H9 (cell line): ENCODE results near the gene PREX1. TPM values are rescaled to one million over a fixed set of nuclear protein-coding genes. Genes with fewer than 3 reads are reported as not detected.

ENCODE experiments used
- DNase-seq: peaks from one replicate; pipeline ENCODE4 v3.0.0-alpha.2; 2017
- H2AFZ ChIP-seq: one replicate; pipeline ENCODE4 v1.6.1; 2013; ENCODE audit warnings: mild to moderate bottlenecking, low read length, control low read depth, moderate library complexity
- H2AK5ac ChIP-seq: 2 replicates; pipeline ENCODE4 v1.6.1; 2013; ENCODE audit warnings: low read length, control low read depth, mixed read lengths; ENCODE audit not compliant: insufficient read length
- H2BK120ac ChIP-seq: one replicate; pipeline ENCODE4 v1.6.1; 2013; ENCODE audit warnings: low read depth, mild to moderate bottlenecking, low read length, control low read depth, inconsistent platforms; ENCODE audit not compliant: poor library complexity, severe bottlenecking
- H2BK12ac ChIP-seq: 2 replicates; pipeline ENCODE4 v1.6.1; 2013; ENCODE audit warnings: low read length, control low read depth, mixed read lengths, low read depth; ENCODE audit not compliant: insufficient read length
- H2BK15ac ChIP-seq: 2 replicates; pipeline ENCODE4 v1.6.1; 2013; ENCODE audit warnings: low read depth, low read length, control low read depth
- H2BK20ac ChIP-seq: one replicate; pipeline ENCODE4 v1.6.1; 2013; ENCODE audit warnings: low read depth, mild to moderate bottlenecking, low read length, control low read depth, inconsistent platforms; ENCODE audit not compliant: poor library complexity, severe bottlenecking
- H2BK5ac ChIP-seq: 2 replicates; pipeline ENCODE4 v1.6.1; 2013; ENCODE audit warnings: low read length, control low read depth, mixed read lengths; ENCODE audit not compliant: insufficient read length
- H3K14ac ChIP-seq: 2 replicates; pipeline ENCODE4 v1.6.1; 2013; ENCODE audit warnings: low read length, control low read depth; ENCODE audit not compliant: insufficient read depth
- H3K18ac ChIP-seq: 2 replicates; pipeline ENCODE4 v1.6.1; 2013; ENCODE audit warnings: low read depth, mild to moderate bottlenecking, mixed read lengths, low read length, control low read depth; ENCODE audit not compliant: insufficient read length
- H3K23ac ChIP-seq: 2 replicates; pipeline ENCODE4 v1.6.1; 2013; ENCODE audit warnings: low read length, control low read depth, mixed read lengths, low read depth; ENCODE audit not compliant: insufficient read length
- H3K23me2 ChIP-seq: 2 replicates; pipeline ENCODE4 v1.6.1; 2013; ENCODE audit warnings: low read depth, mild to moderate bottlenecking, mixed read lengths, low read length, control low read depth; ENCODE audit not compliant: insufficient read length, poor library complexity, severe bottlenecking
- H3K27ac ChIP-seq: 2 replicates; pipeline ENCODE4 v1.5.1; 2013; ENCODE audit warnings: low read length, control low read depth, mixed read lengths, low read depth; ENCODE audit not compliant: insufficient read length
- H3K27me3 ChIP-seq: 2 replicates; pipeline ENCODE4 v1.6.1; 2013; ENCODE audit warnings: low read length, control low read depth, inconsistent platforms; ENCODE audit not compliant: insufficient read depth
- H3K4ac ChIP-seq: 2 replicates; pipeline ENCODE4 v1.6.1; 2013; ENCODE audit warnings: low read depth, mild to moderate bottlenecking, control low read depth, inconsistent platforms, low read length, moderate library complexity
- H3K4me1 ChIP-seq: 2 replicates; pipeline ENCODE4 v1.6.1; 2013; ENCODE audit warnings: low read length, control low read depth, inconsistent platforms; ENCODE audit not compliant: insufficient read depth
- H3K4me2 ChIP-seq: 2 replicates; pipeline ENCODE4 v1.6.1; 2013; ENCODE audit warnings: low read length, control low read depth, mixed read lengths; ENCODE audit not compliant: insufficient read length, insufficient read depth
- H3K56ac ChIP-seq: 2 replicates; pipeline ENCODE4 v1.6.1; 2013; ENCODE audit warnings: low read depth, mild to moderate bottlenecking, mixed read lengths, low read length, control low read depth; ENCODE audit not compliant: insufficient read length
- H3K79me1 ChIP-seq: 2 replicates; pipeline ENCODE4 v1.6.1; 2013; ENCODE audit warnings: low read depth, mild to moderate bottlenecking, moderate library complexity, low read length, control low read depth, inconsistent platforms; ENCODE audit not compliant: insufficient read depth, poor library complexity, severe bottlenecking
- H3K79me2 ChIP-seq: 2 replicates; pipeline ENCODE4 v1.6.1; 2013; ENCODE audit warnings: low read length, control low read depth, inconsistent platforms; ENCODE audit not compliant: insufficient read depth
- H3K9ac ChIP-seq: 2 replicates; pipeline ENCODE4 v1.6.1; 2013; ENCODE audit warnings: low read length, control low read depth, mixed read lengths; ENCODE audit not compliant: insufficient read length; ENCODE audit errors: extremely low read depth
- H3K9me3 ChIP-seq: one replicate; pipeline ENCODE4 v1.6.1; 2013; ENCODE audit warnings: low read depth, low read length, inconsistent platforms; ENCODE audit not compliant: control insufficient read depth
- H3T11ph ChIP-seq: one replicate; pipeline ENCODE4 v1.6.1; 2013; ENCODE audit warnings: mild to moderate bottlenecking, low read length, control low read depth, inconsistent platforms
- H4K20me1 ChIP-seq: one replicate; pipeline ENCODE4 v1.6.1; 2013; ENCODE audit not compliant: control insufficient read depth, insufficient read length, insufficient read depth
- H4K5ac ChIP-seq: 2 replicates; pipeline ENCODE4 v1.6.1; 2013; ENCODE audit warnings: low read depth, mild to moderate bottlenecking, mixed read lengths, low read length, control low read depth; ENCODE audit not compliant: insufficient read length
- H4K8ac ChIP-seq: replicated peaks from 2 replicates; pipeline ENCODE4 v1.6.1; 2013; ENCODE audit warnings: low read length, control low read depth, mixed read lengths, low read depth; ENCODE audit not compliant: insufficient read length
- H4K91ac ChIP-seq: 2 replicates; pipeline ENCODE4 v1.6.1; 2013; ENCODE audit warnings: low read depth, mild to moderate bottlenecking, moderate library complexity, mixed read lengths, low read length, control low read depth; ENCODE audit not compliant: insufficient read length
- H3K27ac Mint-ChIP-seq, 3 experiments: 2 replicates in 2 of 3; 3 replicates in 1 of 3; pipeline ENCODE4 v1.8.0; 2020 to 2021; ENCODE audit warnings: mixed read lengths in 3 of 3, mild to moderate bottlenecking in 1 of 3, moderate library complexity in 1 of 3
- H3K27me3 Mint-ChIP-seq: 2 replicates; pipeline ENCODE4 v1.8.0; 2021; ENCODE audit warnings: low read depth, mild to moderate bottlenecking, moderate library complexity, mixed read lengths
- H3K36me3 Mint-ChIP-seq, 3 experiments: 2 replicates in 2 of 3; 3 replicates in 1 of 3; pipeline ENCODE4 v1.8.0; 2020 to 2021; ENCODE audit warnings: low read depth in 3 of 3, mixed read lengths in 3 of 3; ENCODE audit not compliant: insufficient read depth in 1 of 3
- H3K4me1 Mint-ChIP-seq, 2 experiments: 2 replicates each; pipeline ENCODE4 v1.8.0; 2020; ENCODE audit warnings: mixed read lengths in 2 of 2
- H3K4me3 Mint-ChIP-seq, 2 experiments: 2 replicates in 1 of 2; 3 replicates in 1 of 2; pipeline ENCODE4 v1.8.0; 2020 to 2021; ENCODE audit warnings: mild to moderate bottlenecking in 2 of 2, mixed read lengths in 2 of 2, moderate library complexity in 1 of 2
- H3K9me3 Mint-ChIP-seq, 2 experiments: 2 replicates in 1 of 2; 3 replicates in 1 of 2; pipeline ENCODE4 v1.8.0; 2020; ENCODE audit warnings: mild to moderate bottlenecking in 2 of 2, mixed read lengths in 2 of 2, moderate library complexity in 1 of 2
- WGBS: extraction: QIAGEN DNeasy Blood & Tissue Kit; methylation state at CpG from one replicate; pipeline ENCODE4 v1.1.7; 2013; ENCODE audit warnings: missing lambda C conversion rate, low lambda C conversion rate, mixed read lengths; ENCODE audit not compliant: insufficient read length; ENCODE audit errors: extremely low coverage; 5-methylcytosine and 5-hydroxymethylcytosine counted together
- total RNA-seq: library from RNA; stranded (reverse); gene quantifications from 2 replicates; pipeline ENCODE4 v1.2.1, GENCODE V29; 2021
- TF ChIP-seq, protein P1 (sequence below): fragments of 200-600 bp; sonication (generic); conservative IDR thresholded peaks from 3 replicates; pipeline ENCODE4 v1.8.0; 2021; ENCODE audit warnings: antibody characterized with exemption, mild to moderate bottlenecking

PREX1 gene
- total RNA-seq, 1 experiment from 2014 or later, result 6.6 TPM

DNA sequence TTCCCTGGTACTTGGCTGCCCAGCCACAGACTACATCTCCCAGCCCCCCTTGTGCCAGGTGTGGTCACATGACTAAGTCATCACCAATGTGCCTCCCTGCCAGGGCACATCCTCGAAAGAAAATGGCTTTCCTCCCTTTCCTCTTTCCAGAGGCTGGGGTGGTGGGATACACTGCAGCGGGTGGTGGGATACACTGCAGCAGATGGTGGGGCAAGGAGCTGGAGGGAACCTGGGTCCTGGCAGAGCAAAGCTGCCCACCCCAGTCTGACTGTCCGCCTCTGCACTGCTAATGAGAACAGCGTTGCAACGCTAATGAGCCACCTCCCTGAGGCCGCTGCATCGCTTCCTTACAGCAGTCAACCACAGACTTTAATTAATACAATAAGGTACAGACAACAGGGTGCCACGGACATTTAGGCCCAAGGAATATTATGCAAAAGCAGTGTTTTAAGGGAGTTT lies 125.3 kb downstream of the PREX1 start:
- no peak overlapping the region for H4K91ac ChIP-seq
- H3K56ac ChIP-seq, result no peak overlapping the region
- H4K8ac ChIP-seq, result no peak overlapping the region
- Mint-ChIP-seq H3K36me3 (no peaks in the 10 kb centered on the region; a peak in 1 of 7 replicates), H3K27ac (no peak overlapping the region; a peak in 2 of 7 replicates), H3K9me3 (no peaks in the 10 kb centered on the region), H3K27me3 (no peaks in the 10 kb centered on the region), H3K4me1 (peaks cover 6 to 8% of the 10 kb centered on the region in 2 experiments), H3K4me3 (no peak overlapping the region)
- H3K18ac ChIP-seq, result peak overlapping the region; percentile 33
- no peaks in the 10 kb centered on the region for H3K79me2 ChIP-seq
- TF ChIP-seq, protein P1, sequence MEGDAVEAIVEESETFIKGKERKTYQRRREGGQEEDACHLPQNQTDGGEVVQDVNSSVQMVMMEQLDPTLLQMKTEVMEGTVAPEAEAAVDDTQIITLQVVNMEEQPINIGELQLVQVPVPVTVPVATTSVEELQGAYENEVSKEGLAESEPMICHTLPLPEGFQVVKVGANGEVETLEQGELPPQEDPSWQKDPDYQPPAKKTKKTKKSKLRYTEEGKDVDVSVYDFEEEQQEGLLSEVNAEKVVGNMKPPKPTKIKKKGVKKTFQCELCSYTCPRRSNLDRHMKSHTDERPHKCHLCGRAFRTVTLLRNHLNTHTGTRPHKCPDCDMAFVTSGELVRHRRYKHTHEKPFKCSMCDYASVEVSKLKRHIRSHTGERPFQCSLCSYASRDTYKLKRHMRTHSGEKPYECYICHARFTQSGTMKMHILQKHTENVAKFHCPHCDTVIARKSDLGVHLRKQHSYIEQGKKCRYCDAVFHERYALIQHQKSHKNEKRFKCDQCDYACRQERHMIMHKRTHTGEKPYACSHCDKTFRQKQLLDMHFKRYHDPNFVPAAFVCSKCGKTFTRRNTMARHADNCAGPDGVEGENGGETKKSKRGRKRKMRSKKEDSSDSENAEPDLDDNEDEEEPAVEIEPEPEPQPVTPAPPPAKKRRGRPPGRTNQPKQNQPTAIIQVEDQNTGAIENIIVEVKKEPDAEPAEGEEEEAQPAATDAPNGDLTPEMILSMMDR, result no peak
- no peaks in the 10 kb centered on the region for H4K20me1 ChIP-seq
- no peak overlapping the region for H3K9ac ChIP-seq
- H3K23ac ChIP-seq, result no peak overlapping the region
- H3K9me3 ChIP-seq, result no peaks in the 10 kb centered on the region
- no peak overlapping the region for H3K27ac ChIP-seq
- H2BK5ac ChIP-seq, result no peak overlapping the region
- no peak overlapping the region for H3K4ac ChIP-seq
- H4K5ac ChIP-seq, result peak overlapping the region; percentile 63
- H2BK120ac ChIP-seq, result no peak overlapping the region
- H2AK5ac ChIP-seq, result no peak overlapping the region
- no peaks in the 10 kb centered on the region for H3K27me3 ChIP-seq
- no peak overlapping the region for H2AFZ ChIP-seq
- no peak for DNase-seq
- no peak overlapping the region for H2BK12ac ChIP-seq
- H3K23me2 ChIP-seq, result no peaks in the 10 kb centered on the region
- no peak overlapping the region for H3T11ph ChIP-seq
- no peaks in the 10 kb centered on the region for H3K79me1 ChIP-seq
- H2BK20ac ChIP-seq, result no peak overlapping the region
- H2BK15ac ChIP-seq, result no peak overlapping the region
- no peaks in the 10 kb centered on the region for H3K4me1 ChIP-seq
- H3K4me2 ChIP-seq, result no peak overlapping the region
- H3K14ac ChIP-seq, result peak overlapping the region; percentile 10; the same call in 1 of the 2 replicates
- WGBS, result no CpG with 5 or more reads among the region's 8 CpGs
